Parathyroid adenoma (tissue), 2 donors: ENCODE results near the gene MYZAP.

Experiments used
- H2AFZ ChIP-seq: fragments of 300-600 bp; sonication (generic); one replicate; pipeline ENCODE4 v1.7.0; 2017; ENCODE audit warnings: antibody characterized with exemption, mild to moderate bottlenecking
- H3K27ac ChIP-seq: fragments of 300-600 bp; sonication (generic); one replicate; pipeline ENCODE4 v1.7.0; 2017
- H3K27me3 ChIP-seq: fragments of 300-600 bp; sonication (generic); one replicate; pipeline ENCODE4 v1.7.0; 2017; ENCODE audit warnings: low read length; ENCODE audit not compliant: control insufficient read depth, insufficient read depth
- H3K36me3 ChIP-seq: fragments of 300-600 bp; sonication (generic); one replicate; pipeline ENCODE4 v1.7.0; 2017; ENCODE audit warnings: low read length; ENCODE audit not compliant: control insufficient read depth, insufficient read depth
- H3K4me1 ChIP-seq: fragments of 300-600 bp; sonication (generic); one replicate; pipeline ENCODE4 v1.7.0; 2017; ENCODE audit warnings: control low read depth
- H3K4me2 ChIP-seq: fragments of 300-600 bp; sonication (generic); one replicate; pipeline ENCODE4 v1.7.0; 2017; ENCODE audit warnings: low read length
- H3K4me3 ChIP-seq: fragments of 300-600 bp; sonication (generic); one replicate; pipeline ENCODE4 v1.7.0; 2017; ENCODE audit warnings: low read depth, low read length
- H3K79me2 ChIP-seq: fragments of 300-600 bp; sonication (generic); one replicate; pipeline ENCODE4 v1.7.0; 2017; ENCODE audit warnings: control low read depth
- H3K9ac ChIP-seq: fragments of 300-600 bp; sonication (generic); one replicate; pipeline ENCODE4 v1.7.0; 2017; ENCODE audit warnings: mild to moderate bottlenecking
- H3K9me3 ChIP-seq: fragments of 300-600 bp; sonication (generic); one replicate; pipeline ENCODE4 v1.7.0; 2017; ENCODE audit warnings: low read length; ENCODE audit not compliant: control insufficient read depth
- CTCF ChIP-seq: fragments of 300-600 bp; sonication (generic); IDR thresholded peaks from one replicate; pipeline ENCODE4 v1.7.0; 2017; ENCODE audit warnings: antibody characterized with exemption, mild to moderate bottlenecking
- donor health status: primary hyperparathyroidism.

The MYZAP gene

GRCh38 chr15:57732526-57733331, 141.0 kb downstream of the MYZAP start:
- no peaks in the 10 kb centered on the region for H3K9me3 ChIP-seq
- no peak overlapping the region for H3K27ac ChIP-seq
- no peak overlapping the region for H3K9ac ChIP-seq
- H3K4me1 ChIP-seq = peaks cover 6% of the 10 kb centered on the region
- H3K4me2 ChIP-seq = peak overlapping the region; percentile 21
- H3K27me3 ChIP-seq = no peaks in the 10 kb centered on the region
- H3K79me2 ChIP-seq = no peaks in the 10 kb centered on the region
- H3K36me3 ChIP-seq = no peaks in the 10 kb centered on the region
- peak; percentile 71 for TF ChIP-seq CTCF
- H2AFZ ChIP-seq = peak overlapping the region; percentile 48
- H3K4me3 ChIP-seq = no peak overlapping the region

DNA sequence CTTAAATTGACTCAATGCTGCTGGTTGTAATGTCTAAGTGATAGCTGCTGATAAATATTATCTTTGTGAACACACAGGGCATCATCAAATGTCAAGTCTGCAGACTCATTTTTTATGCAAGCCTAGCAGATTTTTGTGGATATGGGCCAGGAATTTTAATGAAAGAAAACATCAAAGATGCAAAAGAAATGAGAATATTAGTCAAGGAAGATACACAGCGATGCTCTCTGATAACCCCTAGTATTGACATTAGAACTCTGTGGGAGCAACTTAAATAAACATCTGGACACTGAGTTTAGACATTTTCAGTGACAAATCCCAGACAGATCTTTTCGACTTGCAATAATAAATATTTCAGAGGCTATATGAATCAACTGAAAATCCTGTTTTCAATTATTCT, 143.2 kb downstream of the MYZAP start:
- Histone ChIP-seq H3K4me1 (peaks cover 6% of the 10 kb centered on the region), H3K9me3 (no peaks in the 10 kb centered on the region), H2AFZ (no peak overlapping the region), H3K27me3 (no peaks in the 10 kb centered on the region), H3K27ac (no peak overlapping the region), H3K36me3 (no peaks in the 10 kb centered on the region), H3K4me3 (no peak overlapping the region), H3K9ac (no peak overlapping the region), H3K79me2 (no peaks in the 10 kb centered on the region), H3K4me2 (no peak overlapping the region)
- no peak for TF ChIP-seq CTCF
